Endothelial cell (in vitro differentiated cells): ENCODE data around the gene TICAM1. TPM values are rescaled to one million over a fixed set of nuclear protein-coding genes. Genes with fewer than 3 reads are reported as not detected.
"Not testable (repeated sequence)": the region's sequence is repeated elsewhere in the genome, so short reads cannot be mapped to it uniquely, and the experiment has no call there.

ENCODE experiments used
- DNase-seq: peaks from one replicate; pipeline ENCODE4 v3.0.0; 2021; ENCODE audit warnings: low spot score
- H3K27ac Mint-ChIP-seq: one replicate; pipeline ENCODE4 v1.8.0; 2021; ENCODE audit warnings: mixed read lengths, inconsistent platforms; ENCODE audit not compliant: unreplicated experiment
- H3K27me3 Mint-ChIP-seq: one replicate; pipeline ENCODE4 v1.8.0; 2021; ENCODE audit warnings: mild to moderate bottlenecking, moderate library complexity, mixed read lengths, inconsistent platforms; ENCODE audit not compliant: unreplicated experiment
- H3K36me3 Mint-ChIP-seq: one replicate; pipeline ENCODE4 v1.8.0; 2021; ENCODE audit warnings: mild to moderate bottlenecking, low read depth, mixed read lengths, inconsistent platforms; ENCODE audit not compliant: unreplicated experiment
- H3K4me1 Mint-ChIP-seq: one replicate; pipeline ENCODE4 v1.8.0; 2021; ENCODE audit warnings: mild to moderate bottlenecking, mixed read lengths, inconsistent platforms; ENCODE audit not compliant: unreplicated experiment
- H3K4me3 Mint-ChIP-seq: one replicate; pipeline ENCODE4 v1.8.0; 2021; ENCODE audit warnings: mild to moderate bottlenecking, mixed read lengths, inconsistent platforms; ENCODE audit not compliant: unreplicated experiment
- H3K9me3 Mint-ChIP-seq: one replicate; pipeline ENCODE4 v1.8.0; 2021; ENCODE audit warnings: mixed read lengths, inconsistent platforms; ENCODE audit not compliant: unreplicated experiment
- total RNA-seq: library from RNA; stranded (reverse); fragmentation: NEBNext Ultra II Directional; extraction: Animal tissue kit (Norgen Biotek cat#: 25700); gene quantifications from one replicate; pipeline ENCODE4 v1.2.1, GENCODE V29; 2021; ENCODE audit not compliant: unreplicated experiment
- TF ChIP-seq, protein P1 (sequence below): fragments of 200-600 bp; sonication (generic); IDR thresholded peaks from one replicate; pipeline ENCODE4 v1.5.0; 2021; ENCODE audit warnings: antibody characterized with exemption; ENCODE audit not compliant: unreplicated experiment

TICAM1 gene
- total RNA-seq, 1 donor from 2014 or later: 3.5 TPM

GRCh38 chr19:4866595-4867424, 35.3 kb upstream of the TICAM1 start:
- peak; percentile 57 for DNase-seq
- Mint-ChIP-seq H3K9me3 (no peaks in the 10 kb centered on the region), H3K4me1 (peaks cover 5% of the 10 kb centered on the region), H3K27me3 (peaks cover 7% of the 10 kb centered on the region), H3K4me3 (peak overlapping the region; percentile 92), H3K36me3 (no peaks in the 10 kb centered on the region), H3K27ac (no peak overlapping the region)
- TF ChIP-seq, protein P1, sequence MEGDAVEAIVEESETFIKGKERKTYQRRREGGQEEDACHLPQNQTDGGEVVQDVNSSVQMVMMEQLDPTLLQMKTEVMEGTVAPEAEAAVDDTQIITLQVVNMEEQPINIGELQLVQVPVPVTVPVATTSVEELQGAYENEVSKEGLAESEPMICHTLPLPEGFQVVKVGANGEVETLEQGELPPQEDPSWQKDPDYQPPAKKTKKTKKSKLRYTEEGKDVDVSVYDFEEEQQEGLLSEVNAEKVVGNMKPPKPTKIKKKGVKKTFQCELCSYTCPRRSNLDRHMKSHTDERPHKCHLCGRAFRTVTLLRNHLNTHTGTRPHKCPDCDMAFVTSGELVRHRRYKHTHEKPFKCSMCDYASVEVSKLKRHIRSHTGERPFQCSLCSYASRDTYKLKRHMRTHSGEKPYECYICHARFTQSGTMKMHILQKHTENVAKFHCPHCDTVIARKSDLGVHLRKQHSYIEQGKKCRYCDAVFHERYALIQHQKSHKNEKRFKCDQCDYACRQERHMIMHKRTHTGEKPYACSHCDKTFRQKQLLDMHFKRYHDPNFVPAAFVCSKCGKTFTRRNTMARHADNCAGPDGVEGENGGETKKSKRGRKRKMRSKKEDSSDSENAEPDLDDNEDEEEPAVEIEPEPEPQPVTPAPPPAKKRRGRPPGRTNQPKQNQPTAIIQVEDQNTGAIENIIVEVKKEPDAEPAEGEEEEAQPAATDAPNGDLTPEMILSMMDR: no peak

- TF ChIP-seq, protein P1: no peak
- Mint-ChIP-seq H3K9me3 (no peaks in the 10 kb centered on the region), H3K4me3 (no peak overlapping the region), H3K36me3 (no peaks in the 10 kb centered on the region), H3K27me3 (peaks cover 4% of the 10 kb centered on the region), H3K27ac (no peak overlapping the region), H3K4me1 (no peaks in the 10 kb centered on the region)
- DNase-seq: no peak
These were observed 29.6 kb upstream of the TICAM1 start for GRCh38 chr19:4861147-4861546.

- H3K27ac Mint-ChIP-seq: no peak overlapping the region
- DNase-seq: no peak
- H3K27me3 Mint-ChIP-seq: peaks cover 4% of the 10 kb centered on the region
- TF ChIP-seq, protein P1: no peak
- no peaks in the 10 kb centered on the region for H3K9me3 Mint-ChIP-seq
- no peaks in the 10 kb centered on the region for H3K36me3 Mint-ChIP-seq
- no peak overlapping the region for H3K4me3 Mint-ChIP-seq
- no peaks in the 10 kb centered on the region for H3K4me1 Mint-ChIP-seq
These were observed 28.2 kb upstream of the TICAM1 start for GRCh38 chr19:4859697-4860096.

- not testable (repeated sequence) for H3K4me3 Mint-ChIP-seq, H3K27me3 Mint-ChIP-seq, DNase-seq, H3K36me3 Mint-ChIP-seq, H3K27ac Mint-ChIP-seq, H3K4me1 Mint-ChIP-seq, H3K9me3 Mint-ChIP-seq
These were observed 25.0 kb upstream of the TICAM1 start for GRCh38 chr19:4856468-4856867.

DNA sequence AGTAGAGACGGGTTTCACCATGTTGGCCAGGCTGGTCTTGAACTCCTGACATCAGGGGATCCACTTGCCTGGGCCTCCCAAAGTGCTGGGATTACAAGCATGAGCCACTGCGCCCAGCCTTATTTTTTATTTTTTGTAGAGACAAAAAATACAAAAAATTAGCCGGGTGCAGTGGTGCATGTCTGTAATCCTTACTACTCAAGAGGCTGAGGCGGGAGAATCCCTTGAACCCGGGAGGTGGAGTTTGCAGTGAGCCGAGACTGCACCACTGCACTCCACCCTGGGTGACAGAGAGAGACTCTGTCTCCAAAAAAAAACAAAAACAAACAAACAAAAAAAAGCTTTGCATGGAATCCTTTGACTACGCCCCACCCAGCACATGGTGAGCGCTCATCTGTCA, 22.0 kb upstream of the TICAM1 start:
- not testable (repeated sequence) for H3K4me3 Mint-ChIP-seq, DNase-seq, H3K36me3 Mint-ChIP-seq, H3K4me1 Mint-ChIP-seq, H3K9me3 Mint-ChIP-seq, H3K27ac Mint-ChIP-seq, H3K27me3 Mint-ChIP-seq

DNA sequence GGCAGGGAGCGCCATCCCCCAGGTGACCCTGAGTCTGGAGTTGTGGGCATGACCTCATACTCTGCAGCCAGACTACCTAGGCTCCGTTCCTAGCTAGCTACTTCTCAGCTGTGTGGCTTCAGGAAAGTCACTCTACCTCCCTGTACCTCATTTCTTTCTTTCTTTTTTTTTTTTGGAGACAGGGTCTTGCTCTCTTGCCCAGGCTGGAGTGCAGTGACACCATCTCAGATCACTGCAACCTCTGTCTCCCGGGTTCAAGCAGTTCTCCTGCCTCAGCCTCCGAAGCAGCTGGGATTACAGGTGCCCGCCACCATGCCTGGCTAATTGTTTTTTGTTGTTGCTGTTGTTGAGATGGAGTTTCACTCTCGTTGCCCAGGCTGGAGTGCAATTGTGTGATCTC, 21.0 kb upstream of the TICAM1 start:
- no peak for DNase-seq
- no peaks in the 10 kb centered on the region for H3K4me1 Mint-ChIP-seq
- H3K27me3 Mint-ChIP-seq: no peaks in the 10 kb centered on the region
- no peaks in the 10 kb centered on the region for H3K9me3 Mint-ChIP-seq
- no peak overlapping the region for H3K27ac Mint-ChIP-seq
- TF ChIP-seq, protein P1: no peak
- H3K4me3 Mint-ChIP-seq: no peak overlapping the region
- H3K36me3 Mint-ChIP-seq: peaks cover 7% of the 10 kb centered on the region
